AG10803 (cell line): ENCODE results near the gene NPHP4.

Experiments used
- DNase-seq: peaks from one replicate; pipeline ENCODE4 v3.0.0; 2010; ENCODE audit warnings: low read depth
- H3K4me3 ChIP-seq: 2 replicates; pipeline ENCODE4 v1.5.1; 2011; ENCODE audit warnings: mild to moderate bottlenecking, low read length, control low read depth
- CTCF ChIP-seq: conservative IDR thresholded peaks from 2 replicates; pipeline ENCODE4 v1.5.1; 2011; ENCODE audit warnings: mild to moderate bottlenecking, low read length, control low read depth, inconsistent platforms

The NPHP4 gene

GRCh38 chr1:6013491-6013890, 21.3 kb upstream of the NPHP4 start:
- no peak overlapping the region for H3K4me3 ChIP-seq
- DNase-seq, result no peak
- no peak for TF ChIP-seq CTCF

- no peak for DNase-seq
- H3K4me3 ChIP-seq, result no peak overlapping the region
- TF ChIP-seq CTCF, result no peak
These were observed 20.5 kb upstream of the NPHP4 start for GRCh38 chr1:6012529-6013318.

- DNase-seq, result no peak
- no peak overlapping the region for H3K4me3 ChIP-seq
- TF ChIP-seq CTCF, result no peak
These were observed 19.7 kb upstream of the NPHP4 start for GRCh38 chr1:6011946-6012258.

- no peak for DNase-seq
- TF ChIP-seq CTCF, result no peak
- H3K4me3 ChIP-seq, result no peak overlapping the region
These were observed 19.1 kb upstream of the NPHP4 start for GRCh38 chr1:6011161-6011945.

- TF ChIP-seq CTCF, result no peak
- no peak for DNase-seq
- H3K4me3 ChIP-seq, result no peak overlapping the region
These were observed 18.3 kb upstream of the NPHP4 start for GRCh38 chr1:6010554-6010953.

GRCh38 chr1:6009120-6010040, 17.2 kb upstream of the NPHP4 start:
- DNase-seq, result no peak
- TF ChIP-seq CTCF, result no peak
- no peak overlapping the region for H3K4me3 ChIP-seq
